ENCODE data around the gene PSAPL1. TPM values are rescaled to one million over a fixed set of nuclear protein-coding genes. Genes with fewer than 3 reads are reported as not detected.

PSAPL1 gene
- polyA plus RNA-seq, 1 of the 3 experiments (the other 2 are of a cell fraction), result 0.03 TPM

GRCh38 chr4:7389101-7389701 lies 45.5 kb downstream of the PSAPL1 start:
- Histone ChIP-seq H4K20me1 (ENCODE audit: insufficient read depth) (no peaks in the 10 kb centered on the region), H3K79me2 (ENCODE audit: insufficient read depth) (no peaks in the 10 kb centered on the region), H3F3A (replicated peaks; ENCODE audit: insufficient read depth) (peaks cover 3% of the 10 kb centered on the region), H3K4me2 (no peak overlapping the region), H3K36me3 (replicated peaks in 1 of 2; ENCODE audit: control insufficient read depth in 1 of 2, insufficient read depth in 2 of 2, low read length in 1 of 2) (no peaks in the 10 kb centered on the region), H3K9me3 (no peaks in the 10 kb centered on the region), H3K27ac (ENCODE audit: low read depth in 2 of 2, low read length in 1 of 2) (no peak overlapping the region), H3K27me3 (ENCODE audit: insufficient read depth) (peaks cover 11% of the 10 kb centered on the region; the same call in 1 of the 2 replicates), H3K4me1 (ENCODE audit: control insufficient read depth in 1 of 2, insufficient read depth in 2 of 2, low read depth in 1 of 2, low read length in 1 of 2) (no peaks in the 10 kb centered on the region; a peak in 1 of 4 replicates), H2AFZ (ENCODE audit: low read depth) (no peak overlapping the region), H3K9me2 (no peaks in the 10 kb centered on the region), H3K4me3 (ENCODE audit: low read depth in 2 of 2, low read length in 1 of 2) (no peak overlapping the region), H3K9ac (no peak overlapping the region)
- DNase-seq, result peak; percentile 5
- ChIA-PET CTCF (no interaction called here), POLR2A (no interaction called here)
- TF ChIP-seq TEAD4 (IDR thresholded peaks at IDR 0.05; ENCODE audit: borderline replicate concordance, insufficient read depth) (no peak), IRF3 (IDR thresholded peaks at IDR 0.05; ENCODE audit: low read depth, low read length) (no peak), MXI1 (IDR thresholded peaks at IDR 0.05; ENCODE audit: low read depth, low read length) (no peak), PBX3 (IDR thresholded peaks at IDR 0.05) (no peak), FOXJ3 (CRISPR knock-in tag; IDR thresholded peaks at IDR 0.05) (no peak), FOSL2 (IDR thresholded peaks at IDR 0.05; ENCODE audit: borderline replicate concordance, low read depth) (no peak), FOXM1 (IDR thresholded peaks at IDR 0.05; ENCODE audit: low read depth) (no peak), TAF1 (IDR thresholded peaks at IDR 0.05; ENCODE audit: borderline replicate concordance, low read depth, low read length) (no peak), RXRA (IDR thresholded peaks at IDR 0.05; ENCODE audit: borderline replicate concordance, low read depth) (no peak), MAX (IDR thresholded peaks at IDR 0.05; ENCODE audit: low read depth) (no peak), RFX5 (IDR thresholded peaks at IDR 0.05; ENCODE audit: low read length) (no peak), TCF12 (IDR thresholded peaks at IDR 0.05) (no peak), USF1 (IDR thresholded peaks at IDR 0.05; ENCODE audit: borderline replicate concordance, low read depth) (no peak), CTCF (IDR thresholded peaks at IDR 0.05) (no peak)
- 77% methylated on average over 11 of the region's 15 CpGs for WGBS (ENCODE audit: low lambda C conversion rate)
